ENCODE measurements around the gene UNC93A.

The UNC93A gene

GRCh38 chr6:167341665-167342655 is 50.8 kb downstream of the UNC93A start:
- H3K27me3 ChIP-seq (replicated peaks in 2 of 5; ENCODE audit: control insufficient read depth in 4 of 5, insufficient read depth in 5 of 5, low read length in 4 of 5), result peaks cover 0 to 3% (median 0%) of the 10 kb centered on the region in 5 experiments
- CTCF ChIA-PET, result interaction anchor here (2.4 kb wide), 1 partner anchor 10 kb away, joined by 10 read pairs; no protein-coding TSS in a partner anchor
- POLR2A ChIA-PET, result no interaction called here
- DNase-seq, result no peak
- no peaks in the 10 kb centered on the region for H3K36me3 ChIP-seq (ENCODE audit: control insufficient read depth in 4 of 4, insufficient read depth in 4 of 4, low read length in 3 of 4)
- peaks cover 0 to 1% (median 0%) of the 10 kb centered on the region in 5 experiments for H3K9me3 ChIP-seq (ENCODE audit: control extremely low read depth in 1 of 5, control insufficient read depth in 4 of 5, insufficient read depth in 2 of 5, low read depth in 1 of 5, low read length in 4 of 5)
- no peak overlapping the region for H3K4me3 ChIP-seq (ENCODE audit: control insufficient read depth in 1 of 7, extremely low read depth in 1 of 7, insufficient read depth in 4 of 7, low read depth in 2 of 7, low read length in 6 of 7)
- peaks cover 2 to 8% (median 6%) of the 10 kb centered on the region in 4 experiments for H3K4me1 ChIP-seq (ENCODE audit: control extremely low read depth in 1 of 4, control insufficient read depth in 4 of 4, insufficient read depth in 4 of 4, low read length in 3 of 4)
- no peak overlapping the region for H3K27ac ChIP-seq (ENCODE audit: insufficient read depth in 1 of 2, low read depth in 1 of 2, low read length in 2 of 2, poor library complexity in 1 of 2, severe bottlenecking in 2 of 2)
- 71% methylated on average over 1 of the region's 3 CpGs for WGBS (ENCODE audit: insufficient coverage)

GRCh38 chr6:167342879-167343610 is 51.9 kb downstream of the UNC93A start:
- CTCF ChIA-PET, result interaction anchor here (0.9 kb wide), 1 partner anchor 9 kb away, joined by 3 read pairs; no protein-coding TSS in a partner anchor
- Histone ChIP-seq H3K27ac (ENCODE audit: insufficient read depth in 1 of 2, low read depth in 1 of 2, low read length in 2 of 2, poor library complexity in 1 of 2, severe bottlenecking in 2 of 2) (no peak overlapping the region), H3K9me3 (ENCODE audit: control extremely low read depth in 1 of 5, control insufficient read depth in 4 of 5, insufficient read depth in 2 of 5, low read depth in 1 of 5, low read length in 4 of 5) (peaks cover 0 to 1% (median 0%) of the 10 kb centered on the region in 5 experiments), H3K36me3 (ENCODE audit: control insufficient read depth in 4 of 4, insufficient read depth in 4 of 4, low read length in 3 of 4) (no peaks in the 10 kb centered on the region), H3K4me1 (ENCODE audit: control extremely low read depth in 1 of 4, control insufficient read depth in 4 of 4, insufficient read depth in 4 of 4, low read length in 3 of 4) (peaks cover 2 to 7% (median 3%) of the 10 kb centered on the region in 4 experiments), H3K4me3 (ENCODE audit: control insufficient read depth in 1 of 7, extremely low read depth in 1 of 7, insufficient read depth in 4 of 7, low read depth in 2 of 7, low read length in 6 of 7) (no peak overlapping the region), H3K27me3 (replicated peaks in 2 of 5; ENCODE audit: control insufficient read depth in 4 of 5, insufficient read depth in 5 of 5, low read length in 4 of 5) (peaks cover 0 to 12% (median 1%) of the 10 kb centered on the region in 5 experiments)
- WGBS (ENCODE audit: insufficient coverage), result 100% methylated on average over 10 of the region's 14 CpGs
- POLR2A ChIA-PET, result no interaction called here
- no peak for DNase-seq

GRCh38 chr6:167345348-167345747 is 54.2 kb downstream of the UNC93A start:
- CTCF ChIA-PET, result no interaction called here
- H3K27me3 ChIP-seq (replicated peaks in 2 of 5; ENCODE audit: control insufficient read depth in 4 of 5, insufficient read depth in 5 of 5, low read length in 4 of 5), result peaks cover 0 to 24% (median 8%) of the 10 kb centered on the region in 5 experiments
- H3K4me3 ChIP-seq (ENCODE audit: control insufficient read depth in 1 of 7, extremely low read depth in 1 of 7, insufficient read depth in 4 of 7, low read depth in 2 of 7, low read length in 6 of 7), result no peak overlapping the region
- H3K27ac ChIP-seq (ENCODE audit: insufficient read depth in 1 of 2, low read depth in 1 of 2, low read length in 2 of 2, poor library complexity in 1 of 2, severe bottlenecking in 2 of 2), result no peak overlapping the region
- POLR2A ChIA-PET, result no interaction called here
- peaks cover 0 to 5% (median 3%) of the 10 kb centered on the region in 4 experiments for H3K4me1 ChIP-seq (ENCODE audit: control extremely low read depth in 1 of 4, control insufficient read depth in 4 of 4, insufficient read depth in 4 of 4, low read length in 3 of 4)
- no peaks in the 10 kb centered on the region for H3K36me3 ChIP-seq (ENCODE audit: control insufficient read depth in 4 of 4, insufficient read depth in 4 of 4, low read length in 3 of 4)
- no peak for DNase-seq
- H3K9me3 ChIP-seq (ENCODE audit: control extremely low read depth in 1 of 5, control insufficient read depth in 4 of 5, insufficient read depth in 2 of 5, low read depth in 1 of 5, low read length in 4 of 5), result no peaks in the 10 kb centered on the region

GRCh38 chr6:167345960-167346359 is 54.8 kb downstream of the UNC93A start:
- H3K4me1 ChIP-seq (ENCODE audit: control extremely low read depth in 1 of 4, control insufficient read depth in 4 of 4, insufficient read depth in 4 of 4, low read length in 3 of 4), result peaks cover 0 to 11% (median 9%) of the 10 kb centered on the region in 4 experiments
- no peaks in the 10 kb centered on the region for H3K36me3 ChIP-seq (ENCODE audit: control insufficient read depth in 4 of 4, insufficient read depth in 4 of 4, low read length in 3 of 4)
- no peak overlapping the region for H3K27ac ChIP-seq (ENCODE audit: insufficient read depth in 1 of 2, low read depth in 1 of 2, low read length in 2 of 2, poor library complexity in 1 of 2, severe bottlenecking in 2 of 2)
- peaks cover 0 to 28% (median 11%) of the 10 kb centered on the region in 5 experiments for H3K27me3 ChIP-seq (replicated peaks in 2 of 5; ENCODE audit: control insufficient read depth in 4 of 5, insufficient read depth in 5 of 5, low read length in 4 of 5)
- H3K9me3 ChIP-seq (ENCODE audit: control extremely low read depth in 1 of 5, control insufficient read depth in 4 of 5, insufficient read depth in 2 of 5, low read depth in 1 of 5, low read length in 4 of 5), result no peaks in the 10 kb centered on the region
- WGBS (ENCODE audit: insufficient coverage), result no CpG with 5 or more reads among the region's 4 CpGs
- POLR2A ChIA-PET, result no interaction called here
- no peak overlapping the region for H3K4me3 ChIP-seq (ENCODE audit: control insufficient read depth in 1 of 7, extremely low read depth in 1 of 7, insufficient read depth in 4 of 7, low read depth in 2 of 7, low read length in 6 of 7)
- DNase-seq, result no peak
- CTCF ChIA-PET, result no interaction called here

GRCh38 chr6:167347226-167347625 is 56.1 kb downstream of the UNC93A start:
- no peak for DNase-seq
- Histone ChIP-seq H3K4me3 (ENCODE audit: control insufficient read depth in 1 of 7, extremely low read depth in 1 of 7, insufficient read depth in 4 of 7, low read depth in 2 of 7, low read length in 6 of 7) (no peak overlapping the region), H3K9me3 (ENCODE audit: control extremely low read depth in 1 of 5, control insufficient read depth in 4 of 5, insufficient read depth in 2 of 5, low read depth in 1 of 5, low read length in 4 of 5) (peaks cover 0 to under 1% (median 0%) of the 10 kb centered on the region in 5 experiments), H3K27me3 (replicated peaks in 2 of 5; ENCODE audit: control insufficient read depth in 4 of 5, insufficient read depth in 5 of 5, low read length in 4 of 5) (peaks cover 0 to 35% (median 11%) of the 10 kb centered on the region in 5 experiments), H3K4me1 (ENCODE audit: control extremely low read depth in 1 of 4, control insufficient read depth in 4 of 4, insufficient read depth in 4 of 4, low read length in 3 of 4) (peaks cover 0 to 20% (median 18%) of the 10 kb centered on the region in 4 experiments), H3K27ac (ENCODE audit: insufficient read depth in 1 of 2, low read depth in 1 of 2, low read length in 2 of 2, poor library complexity in 1 of 2, severe bottlenecking in 2 of 2) (no peak overlapping the region), H3K36me3 (ENCODE audit: control insufficient read depth in 4 of 4, insufficient read depth in 4 of 4, low read length in 3 of 4) (no peaks in the 10 kb centered on the region)
- CTCF ChIA-PET, result no interaction called here
- 96% methylated on average over 8 of the region's 8 CpGs for WGBS (ENCODE audit: insufficient coverage)
- POLR2A ChIA-PET, result no interaction called here

- WGBS (ENCODE audit: insufficient coverage), result 63% methylated on average over 19 of the region's 19 CpGs
- POLR2A ChIA-PET, result no interaction called here
- DNase-seq, result peak in 1 of 3 donors; percentile 19
- Histone ChIP-seq H3K4me3 (ENCODE audit: control insufficient read depth in 1 of 7, extremely low read depth in 1 of 7, insufficient read depth in 4 of 7, low read depth in 2 of 7, low read length in 6 of 7) (peak overlapping the region in 2 of 7 experiments; percentile 55 to 75), H3K36me3 (ENCODE audit: control insufficient read depth in 4 of 4, insufficient read depth in 4 of 4, low read length in 3 of 4) (no peaks in the 10 kb centered on the region), H3K27ac (ENCODE audit: insufficient read depth in 1 of 2, low read depth in 1 of 2, low read length in 2 of 2, poor library complexity in 1 of 2, severe bottlenecking in 2 of 2) (no peak overlapping the region), H3K9me3 (ENCODE audit: control extremely low read depth in 1 of 5, control insufficient read depth in 4 of 5, insufficient read depth in 2 of 5, low read depth in 1 of 5, low read length in 4 of 5) (peaks cover 0 to 14% (median 2%) of the 10 kb centered on the region in 5 experiments), H3K4me1 (ENCODE audit: control extremely low read depth in 1 of 4, control insufficient read depth in 4 of 4, insufficient read depth in 4 of 4, low read length in 3 of 4) (peaks cover 0 to 20% (median 18%) of the 10 kb centered on the region in 4 experiments), H3K27me3 (replicated peaks in 2 of 5; ENCODE audit: control insufficient read depth in 4 of 5, insufficient read depth in 5 of 5, low read length in 4 of 5) (peaks cover 0 to 40% (median 13%) of the 10 kb centered on the region in 5 experiments)
- CTCF ChIA-PET, result interaction anchor here (1.0 kb wide), 1 partner anchor 13 kb away, joined by 3 read pairs; no protein-coding TSS in a partner anchor
These were observed 58.6 kb downstream of the UNC93A start for GRCh38 chr6:167349631-167350274.
